ENCODE data around the gene TDRD10.

Gene TDRD10

DNA sequence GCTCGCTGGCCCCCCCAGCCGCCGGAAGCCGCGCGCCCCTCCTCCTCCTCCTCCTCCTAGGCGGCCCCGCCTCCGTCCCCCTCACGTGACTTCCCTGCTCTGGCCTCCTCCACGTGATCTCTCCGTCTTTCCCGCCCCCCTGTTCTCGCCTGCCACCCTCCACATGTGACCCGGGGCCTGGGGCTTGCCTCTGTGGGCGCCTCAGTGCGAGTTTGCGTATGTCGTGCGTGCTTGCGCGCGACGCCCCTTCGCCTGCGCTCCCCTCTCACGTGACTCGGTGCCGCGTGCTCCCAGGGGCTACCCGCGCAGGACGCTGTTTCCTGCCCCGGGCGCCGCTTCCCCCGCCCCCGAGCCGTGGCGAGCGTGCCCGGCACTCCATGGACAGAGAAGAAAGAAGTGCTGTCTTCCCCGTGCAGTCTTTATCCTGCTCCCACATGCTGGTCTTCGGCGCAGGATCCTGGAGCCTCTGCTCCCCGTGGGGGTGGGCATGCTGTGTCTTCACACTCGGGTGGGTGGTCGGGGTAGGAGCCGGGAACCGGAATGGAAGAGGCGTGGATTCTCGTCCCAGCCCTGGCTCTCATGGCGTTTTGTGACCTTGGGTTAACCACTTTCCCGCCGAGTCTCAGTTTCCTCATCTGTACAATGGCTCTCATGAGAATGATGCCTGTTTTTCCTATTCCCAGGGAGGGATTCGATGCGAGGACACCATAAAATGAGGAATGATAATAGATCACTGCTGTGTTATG is 56.9 kb downstream of the TDRD10 start:
- ATAC-seq, result peak; percentile 94
- TF ChIP-seq CSDC2 (CRISPR knock-in tag; IDR thresholded peaks at IDR 0.05) (no peak), BACH2 (CRISPR knock-in tag; IDR thresholded peaks at IDR 0.05; ENCODE audit: borderline replicate concordance) (no peak), OSR1 (CRISPR knock-in tag; IDR thresholded peaks at IDR 0.05) (no peak), ZNF565 (CRISPR knock-in tag; conservative IDR thresholded peaks at IDR 0.05; ENCODE audit: low read depth) (no peak), ARNTL (CRISPR knock-in tag; IDR thresholded peaks at IDR 0.05; ENCODE audit: borderline replicate concordance, low read depth) (no peak), RARB (CRISPR knock-in tag; IDR thresholded peaks at IDR 0.05) (0 out of 2 replicates have a peak, but pooled peaks have one; percentile 50), TCF4 (CRISPR knock-in tag; IDR thresholded peaks at IDR 0.05; ENCODE audit: borderline replicate concordance) (no peak), TOX (CRISPR knock-in tag; IDR thresholded peaks at IDR 0.05; ENCODE audit: borderline replicate concordance) (peak; percentile 13; the same call in 1 of the 2 replicates), SNAI2 (CRISPR knock-in tag; IDR thresholded peaks at IDR 0.05) (no peak), ISL1 (CRISPR knock-in tag; IDR thresholded peaks at IDR 0.05) (no peak), ZNF8 (CRISPR knock-in tag; IDR thresholded peaks at IDR 0.05) (no peak), ZFP3 (CRISPR knock-in tag; IDR thresholded peaks at IDR 0.05) (peak; percentile 39; the same call in 1 of the 2 replicates), ZNF70 (CRISPR knock-in tag; IDR thresholded peaks at IDR 0.05) (no peak), GLIS3 (CRISPR knock-in tag; IDR thresholded peaks at IDR 0.05) (no peak), ESRRG (CRISPR knock-in tag; IDR thresholded peaks at IDR 0.05) (no peak), PPARA (CRISPR knock-in tag; IDR thresholded peaks at IDR 0.05; ENCODE audit: borderline replicate concordance) (no peak)
- TF ChIP-seq, protein P1, sequence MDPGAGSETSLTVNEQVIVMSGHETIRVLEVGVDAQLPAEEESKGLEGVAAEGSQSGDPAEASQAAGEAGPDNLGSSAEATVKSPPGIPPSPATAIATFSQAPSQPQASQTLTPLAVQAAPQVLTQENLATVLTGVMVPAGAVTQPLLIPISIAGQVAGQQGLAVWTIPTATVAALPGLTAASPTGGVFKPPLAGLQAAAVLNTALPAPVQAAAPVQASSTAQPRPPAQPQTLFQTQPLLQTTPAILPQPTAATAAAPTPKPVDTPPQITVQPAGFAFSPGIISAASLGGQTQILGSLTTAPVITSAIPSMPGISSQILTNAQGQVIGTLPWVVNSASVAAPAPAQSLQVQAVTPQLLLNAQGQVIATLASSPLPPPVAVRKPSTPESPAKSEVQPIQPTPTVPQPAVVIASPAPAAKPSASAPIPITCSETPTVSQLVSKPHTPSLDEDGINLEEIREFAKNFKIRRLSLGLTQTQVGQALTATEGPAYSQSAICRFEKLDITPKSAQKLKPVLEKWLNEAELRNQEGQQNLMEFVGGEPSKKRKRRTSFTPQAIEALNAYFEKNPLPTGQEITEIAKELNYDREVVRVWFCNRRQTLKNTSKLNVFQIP (CRISPR knock-in tag; IDR thresholded peaks at IDR 0.05; ENCODE audit: borderline replicate concordance, low read depth), result no peak
- TF ChIP-seq, protein P2, sequence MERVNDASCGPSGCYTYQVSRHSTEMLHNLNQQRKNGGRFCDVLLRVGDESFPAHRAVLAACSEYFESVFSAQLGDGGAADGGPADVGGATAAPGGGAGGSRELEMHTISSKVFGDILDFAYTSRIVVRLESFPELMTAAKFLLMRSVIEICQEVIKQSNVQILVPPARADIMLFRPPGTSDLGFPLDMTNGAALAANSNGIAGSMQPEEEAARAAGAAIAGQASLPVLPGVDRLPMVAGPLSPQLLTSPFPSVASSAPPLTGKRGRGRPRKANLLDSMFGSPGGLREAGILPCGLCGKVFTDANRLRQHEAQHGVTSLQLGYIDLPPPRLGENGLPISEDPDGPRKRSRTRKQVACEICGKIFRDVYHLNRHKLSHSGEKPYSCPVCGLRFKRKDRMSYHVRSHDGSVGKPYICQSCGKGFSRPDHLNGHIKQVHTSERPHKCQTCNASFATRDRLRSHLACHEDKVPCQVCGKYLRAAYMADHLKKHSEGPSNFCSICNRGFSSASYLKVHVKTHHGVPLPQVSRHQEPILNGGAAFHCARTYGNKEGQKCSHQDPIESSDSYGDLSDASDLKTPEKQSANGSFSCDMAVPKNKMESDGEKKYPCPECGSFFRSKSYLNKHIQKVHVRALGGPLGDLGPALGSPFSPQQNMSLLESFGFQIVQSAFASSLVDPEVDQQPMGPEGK (CRISPR knock-in tag; IDR thresholded peaks at IDR 0.05; ENCODE audit: borderline replicate concordance), result peak; percentile 56; the same call in 1 of the 2 replicates
- TF ChIP-seq, protein P3, sequence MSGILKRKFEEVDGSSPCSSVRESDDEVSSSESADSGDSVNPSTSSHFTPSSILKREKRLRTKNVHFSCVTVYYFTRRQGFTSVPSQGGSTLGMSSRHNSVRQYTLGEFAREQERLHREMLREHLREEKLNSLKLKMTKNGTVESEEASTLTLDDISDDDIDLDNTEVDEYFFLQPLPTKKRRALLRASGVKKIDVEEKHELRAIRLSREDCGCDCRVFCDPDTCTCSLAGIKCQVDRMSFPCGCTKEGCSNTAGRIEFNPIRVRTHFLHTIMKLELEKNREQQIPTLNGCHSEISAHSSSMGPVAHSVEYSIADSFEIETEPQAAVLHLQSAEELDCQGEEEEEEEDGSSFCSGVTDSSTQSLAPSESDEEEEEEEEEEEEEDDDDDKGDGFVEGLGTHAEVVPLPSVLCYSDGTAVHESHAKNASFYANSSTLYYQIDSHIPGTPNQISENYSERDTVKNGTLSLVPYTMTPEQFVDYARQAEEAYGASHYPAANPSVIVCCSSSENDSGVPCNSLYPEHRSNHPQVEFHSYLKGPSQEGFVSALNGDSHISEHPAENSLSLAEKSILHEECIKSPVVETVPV (CRISPR knock-in tag; IDR thresholded peaks at IDR 0.05), result no peak
- TF ChIP-seq, protein P4, sequence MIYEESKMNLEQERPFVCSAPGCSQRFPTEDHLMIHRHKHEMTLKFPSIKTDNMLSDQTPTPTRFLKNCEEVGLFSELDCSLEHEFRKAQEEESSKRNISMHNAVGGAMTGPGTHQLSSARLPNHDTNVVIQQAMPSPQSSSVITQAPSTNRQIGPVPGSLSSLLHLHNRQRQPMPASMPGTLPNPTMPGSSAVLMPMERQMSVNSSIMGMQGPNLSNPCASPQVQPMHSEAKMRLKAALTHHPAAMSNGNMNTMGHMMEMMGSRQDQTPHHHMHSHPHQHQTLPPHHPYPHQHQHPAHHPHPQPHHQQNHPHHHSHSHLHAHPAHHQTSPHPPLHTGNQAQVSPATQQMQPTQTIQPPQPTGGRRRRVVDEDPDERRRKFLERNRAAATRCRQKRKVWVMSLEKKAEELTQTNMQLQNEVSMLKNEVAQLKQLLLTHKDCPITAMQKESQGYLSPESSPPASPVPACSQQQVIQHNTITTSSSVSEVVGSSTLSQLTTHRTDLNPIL (CRISPR knock-in tag; IDR thresholded peaks at IDR 0.05; ENCODE audit: low read depth), result no peak
- TF ChIP-seq, protein P5, sequence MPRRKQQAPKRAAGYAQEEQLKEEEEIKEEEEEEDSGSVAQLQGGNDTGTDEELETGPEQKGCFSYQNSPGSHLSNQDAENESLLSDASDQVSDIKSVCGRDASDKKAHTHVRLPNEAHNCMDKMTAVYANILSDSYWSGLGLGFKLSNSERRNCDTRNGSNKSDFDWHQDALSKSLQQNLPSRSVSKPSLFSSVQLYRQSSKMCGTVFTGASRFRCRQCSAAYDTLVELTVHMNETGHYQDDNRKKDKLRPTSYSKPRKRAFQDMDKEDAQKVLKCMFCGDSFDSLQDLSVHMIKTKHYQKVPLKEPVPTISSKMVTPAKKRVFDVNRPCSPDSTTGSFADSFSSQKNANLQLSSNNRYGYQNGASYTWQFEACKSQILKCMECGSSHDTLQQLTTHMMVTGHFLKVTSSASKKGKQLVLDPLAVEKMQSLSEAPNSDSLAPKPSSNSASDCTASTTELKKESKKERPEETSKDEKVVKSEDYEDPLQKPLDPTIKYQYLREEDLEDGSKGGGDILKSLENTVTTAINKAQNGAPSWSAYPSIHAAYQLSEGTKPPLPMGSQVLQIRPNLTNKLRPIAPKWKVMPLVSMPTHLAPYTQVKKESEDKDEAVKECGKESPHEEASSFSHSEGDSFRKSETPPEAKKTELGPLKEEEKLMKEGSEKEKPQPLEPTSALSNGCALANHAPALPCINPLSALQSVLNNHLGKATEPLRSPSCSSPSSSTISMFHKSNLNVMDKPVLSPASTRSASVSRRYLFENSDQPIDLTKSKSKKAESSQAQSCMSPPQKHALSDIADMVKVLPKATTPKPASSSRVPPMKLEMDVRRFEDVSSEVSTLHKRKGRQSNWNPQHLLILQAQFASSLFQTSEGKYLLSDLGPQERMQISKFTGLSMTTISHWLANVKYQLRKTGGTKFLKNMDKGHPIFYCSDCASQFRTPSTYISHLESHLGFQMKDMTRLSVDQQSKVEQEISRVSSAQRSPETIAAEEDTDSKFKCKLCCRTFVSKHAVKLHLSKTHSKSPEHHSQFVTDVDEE (CRISPR knock-in tag; IDR thresholded peaks at IDR 0.05), result no peak

DNA sequence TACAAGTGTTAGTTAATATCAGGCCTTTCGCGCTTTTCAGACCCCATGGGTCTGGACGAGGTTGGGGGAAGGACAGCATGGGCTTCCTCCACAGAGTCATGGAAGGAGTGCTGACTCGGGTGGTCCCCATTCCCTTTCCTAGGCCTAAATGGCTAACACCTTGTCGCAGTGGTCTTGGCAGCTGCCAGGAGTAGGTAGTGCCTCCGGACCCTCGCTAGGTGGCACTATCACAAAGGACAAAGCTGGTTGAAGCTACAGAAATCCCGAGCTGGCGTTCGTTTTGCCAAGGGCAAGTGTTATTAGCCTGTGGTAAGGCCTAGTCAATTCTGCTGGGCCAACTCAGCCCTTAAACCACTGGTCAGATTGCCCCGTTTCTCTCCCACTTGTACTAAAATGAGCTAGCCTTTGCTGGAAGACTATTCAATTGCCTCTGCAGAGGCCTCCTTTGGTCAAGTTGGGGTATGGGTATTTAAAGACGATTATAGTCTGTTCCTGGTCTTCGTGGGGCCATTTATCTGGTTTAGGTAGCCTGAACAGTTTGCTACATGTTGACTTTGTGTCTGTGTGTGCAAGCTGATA is 57.5 kb downstream of the TDRD10 start:
- ATAC-seq, result peak; percentile 80

More for the DNA sequence above, 57.5 kb downstream of the TDRD10 start:
- TF ChIP-seq PPARA (CRISPR knock-in tag; IDR thresholded peaks at IDR 0.05; ENCODE audit: borderline replicate concordance), result no peak
- no peak for TF ChIP-seq ZFP30 (CRISPR knock-in tag; IDR thresholded peaks at IDR 0.05)
- TF ChIP-seq ZNF8 (CRISPR knock-in tag; IDR thresholded peaks at IDR 0.05), result 0 out of 2 replicates have a peak, but pooled peaks have one; percentile 26
- no peak for TF ChIP-seq ISL1 (CRISPR knock-in tag; IDR thresholded peaks at IDR 0.05)
- no peak for TF ChIP-seq TOX (CRISPR knock-in tag; IDR thresholded peaks at IDR 0.05; ENCODE audit: borderline replicate concordance)
- no peak for TF ChIP-seq ZC3H10 (CRISPR knock-in tag; IDR thresholded peaks at IDR 0.05)

Data from SK-N-SH treated with all-trans-retinoic acid at 6 μM for 48 hours (cell line).